ENCODE measurements around the gene NRXN2. TPM values are rescaled to one million over a fixed set of nuclear protein-coding genes. Genes with fewer than 3 reads are reported as not detected.
A peak's percentile ranks its signal among the peaks of the same experiment; 100 is the strongest.

The NRXN2 gene
- polyA plus RNA-seq, 1 of the 3 experiments (the other 2 are of a cell fraction), result 0.15 TPM

DNA sequence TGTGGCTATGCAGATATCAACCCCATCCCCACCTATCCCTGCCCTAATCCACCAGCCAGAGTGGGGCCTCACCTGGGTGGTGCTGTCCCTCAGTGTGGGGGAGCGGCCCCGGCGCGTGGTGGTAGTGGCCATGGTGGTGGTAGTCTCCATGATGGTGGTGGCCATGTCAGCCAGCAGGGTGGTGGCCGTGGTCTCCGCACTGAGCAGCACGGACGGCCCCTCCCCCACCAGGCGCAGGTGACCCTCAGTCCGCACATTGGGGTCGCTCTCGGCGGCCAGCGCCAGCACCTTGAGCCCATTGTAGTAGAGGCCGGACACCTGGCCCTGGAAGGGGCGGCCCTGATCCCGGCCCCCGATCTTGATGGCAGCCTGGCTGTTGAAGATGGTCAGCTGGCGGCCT, 100.3 kb downstream of the NRXN2 start (continued):
- TF ChIP-seq TCF12 (IDR thresholded peaks at IDR 0.05), result no peak

DNA sequence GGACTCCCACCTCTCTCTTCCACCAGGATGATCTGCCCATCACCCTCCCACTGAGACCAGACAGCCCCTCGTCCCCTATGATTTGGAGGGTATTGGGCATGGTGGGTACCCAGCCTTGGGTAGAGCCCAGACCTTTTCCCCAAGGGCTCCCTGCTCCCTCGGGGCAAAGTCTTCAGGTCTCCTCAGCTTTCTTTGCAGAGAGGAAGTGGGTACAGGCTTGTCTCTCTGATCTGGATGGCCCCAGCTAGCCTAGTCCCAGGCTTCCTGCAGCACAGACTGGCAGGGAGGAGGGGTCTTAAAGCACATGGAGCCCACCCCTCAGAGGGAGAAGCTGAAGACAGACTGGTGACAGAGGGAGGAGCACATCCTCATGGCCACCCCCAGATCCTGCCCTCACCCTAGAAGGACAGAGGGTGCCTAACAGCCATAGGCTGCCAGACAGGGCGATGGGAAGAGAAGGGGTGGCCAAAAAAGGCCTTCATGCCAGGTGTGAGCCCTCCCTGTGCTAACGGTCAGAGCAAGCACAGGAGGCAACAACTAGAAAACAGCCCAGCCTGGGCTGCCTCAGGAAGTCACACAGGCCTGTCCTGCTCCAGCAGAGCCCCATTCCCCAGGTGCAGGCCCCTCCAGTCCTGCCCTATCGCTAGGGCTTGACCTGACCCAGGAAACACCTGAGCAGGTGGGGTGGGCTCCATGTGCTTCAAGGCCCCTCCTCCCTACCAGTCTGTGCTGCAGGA, 101.5 kb downstream of the NRXN2 start:
- H3K9me2 ChIP-seq, result no peaks in the 10 kb centered on the region
- ChIA-PET POLR2A (interaction anchor here (1.1 to 1.7 kb wide), 2 partner anchors 10 to 20 kb away, joined by 3 to 4 read pairs; no protein-coding TSS in a partner anchor), CTCF (interaction anchor here (0.6 to 2.7 kb wide), 5 partner anchors 10 to 172 kb away, joined by 3 to 10 read pairs (median 6); no protein-coding TSS in a partner anchor)
- H3K4me1 ChIP-seq (ENCODE audit: control insufficient read depth in 1 of 2, insufficient read depth in 2 of 2, low read depth in 1 of 2, low read length in 1 of 2), result peaks cover 0 to 43% of the 10 kb centered on the region in 2 experiments; a peak in 2 of 4 replicates
- no peak overlapping the region for H3K4me2 ChIP-seq
- peak overlapping the region in 1 of 2 experiments; percentile 95; a peak in 2 of 4 replicates for H3K27ac ChIP-seq (ENCODE audit: low read depth in 2 of 2, low read length in 1 of 2)
- H3K4me3 ChIP-seq (ENCODE audit: low read depth in 2 of 2, low read length in 1 of 2), result no peak overlapping the region
- TF ChIP-seq USF2 (IDR thresholded peaks at IDR 0.05; ENCODE audit: borderline replicate concordance, low read depth, low read length), result no peak
- TF ChIP-seq TAF1 (IDR thresholded peaks at IDR 0.05; ENCODE audit: borderline replicate concordance, low read depth, low read length), result no peak
- TF ChIP-seq GABPA (IDR thresholded peaks at IDR 0.05; ENCODE audit: low read depth), result no peak
- TF ChIP-seq FOXM1 (IDR thresholded peaks at IDR 0.05; ENCODE audit: low read depth), result no peak
- TF ChIP-seq NFIC (IDR thresholded peaks at IDR 0.05; ENCODE audit: borderline replicate concordance), result no peak
- TF ChIP-seq RXRA (IDR thresholded peaks at IDR 0.05; ENCODE audit: borderline replicate concordance, low read depth), result no peak
- no peak for TF ChIP-seq RCOR1 (IDR thresholded peaks at IDR 0.05; ENCODE audit: low read length)
- no peak for TF ChIP-seq USF1 (IDR thresholded peaks at IDR 0.05; ENCODE audit: borderline replicate concordance, low read depth)
- TF ChIP-seq TCF12 (IDR thresholded peaks at IDR 0.05), result no peak
- no peak for TF ChIP-seq FOXJ3 (CRISPR knock-in tag; IDR thresholded peaks at IDR 0.05)
- TF ChIP-seq SMC3 (IDR thresholded peaks at IDR 0.05; ENCODE audit: low read depth, low read length), result no peak
- TF ChIP-seq, protein P1, sequence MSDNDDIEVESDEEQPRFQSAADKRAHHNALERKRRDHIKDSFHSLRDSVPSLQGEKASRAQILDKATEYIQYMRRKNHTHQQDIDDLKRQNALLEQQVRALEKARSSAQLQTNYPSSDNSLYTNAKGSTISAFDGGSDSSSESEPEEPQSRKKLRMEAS (IDR thresholded peaks at IDR 0.05; ENCODE audit: low read depth), result no peak
- 51% methylated on average over 3 of the region's 5 CpGs for WGBS (ENCODE audit: low lambda C conversion rate)
- no peak overlapping the region for H3K9ac ChIP-seq
- H2AFZ ChIP-seq (ENCODE audit: low read depth), result no peak overlapping the region
- no peaks in the 10 kb centered on the region for H3K9me3 ChIP-seq
- H4K20me1 ChIP-seq (ENCODE audit: insufficient read depth), result no peaks in the 10 kb centered on the region
- no peaks in the 10 kb centered on the region for H3F3A ChIP-seq (replicated peaks; ENCODE audit: insufficient read depth)
- no peaks in the 10 kb centered on the region for H3K79me2 ChIP-seq (ENCODE audit: insufficient read depth)
- no peak for DNase-seq
- peaks cover 14% of the 10 kb centered on the region; the same call in 1 of the 2 replicates for H3K27me3 ChIP-seq (ENCODE audit: insufficient read depth)
- no peaks in the 10 kb centered on the region for H3K36me3 ChIP-seq (replicated peaks in 1 of 2; ENCODE audit: control insufficient read depth in 1 of 2, insufficient read depth in 2 of 2, low read length in 1 of 2)
